Astrocyte (in vitro differentiated cells and primary cell): ENCODE results near the gene TRIO.

ENCODE experiments used
- EZH2 ChIP-seq: IDR thresholded peaks from 2 replicates; pipeline ENCODE4 v1.6.1; 2012; ENCODE audit warnings: mild to moderate bottlenecking, low read length, inconsistent platforms; ENCODE audit not compliant: insufficient read depth
- TF ChIP-seq, protein P1 (sequence below): IDR thresholded peaks from 2 replicates; pipeline ENCODE4 v1.5.1; 2011; ENCODE audit warnings: low read depth, mild to moderate bottlenecking, inconsistent platforms, low read length, moderate library complexity; ENCODE audit not compliant: insufficient read depth

DNA sequence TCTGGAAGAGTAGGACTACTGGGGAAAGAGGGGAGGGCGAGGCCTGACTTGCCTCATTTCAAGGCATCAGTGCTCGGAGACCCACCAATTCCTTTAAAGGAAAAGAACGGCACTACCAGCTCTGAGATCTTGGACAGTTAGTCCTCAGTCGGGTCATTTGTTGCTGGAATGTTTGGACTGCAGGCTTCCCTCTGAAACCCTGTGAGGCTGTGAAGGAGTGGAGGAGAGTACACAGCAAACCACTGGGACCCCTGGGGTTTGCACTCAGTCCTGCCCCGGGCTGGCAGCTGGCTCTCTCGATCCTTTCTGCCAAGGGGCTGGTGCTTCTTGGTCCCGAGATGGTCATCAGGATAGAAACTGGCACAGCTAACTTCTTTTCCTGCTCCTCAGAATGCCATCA lies 194.5 kb downstream of the TRIO start:
- TF ChIP-seq, protein P1, sequence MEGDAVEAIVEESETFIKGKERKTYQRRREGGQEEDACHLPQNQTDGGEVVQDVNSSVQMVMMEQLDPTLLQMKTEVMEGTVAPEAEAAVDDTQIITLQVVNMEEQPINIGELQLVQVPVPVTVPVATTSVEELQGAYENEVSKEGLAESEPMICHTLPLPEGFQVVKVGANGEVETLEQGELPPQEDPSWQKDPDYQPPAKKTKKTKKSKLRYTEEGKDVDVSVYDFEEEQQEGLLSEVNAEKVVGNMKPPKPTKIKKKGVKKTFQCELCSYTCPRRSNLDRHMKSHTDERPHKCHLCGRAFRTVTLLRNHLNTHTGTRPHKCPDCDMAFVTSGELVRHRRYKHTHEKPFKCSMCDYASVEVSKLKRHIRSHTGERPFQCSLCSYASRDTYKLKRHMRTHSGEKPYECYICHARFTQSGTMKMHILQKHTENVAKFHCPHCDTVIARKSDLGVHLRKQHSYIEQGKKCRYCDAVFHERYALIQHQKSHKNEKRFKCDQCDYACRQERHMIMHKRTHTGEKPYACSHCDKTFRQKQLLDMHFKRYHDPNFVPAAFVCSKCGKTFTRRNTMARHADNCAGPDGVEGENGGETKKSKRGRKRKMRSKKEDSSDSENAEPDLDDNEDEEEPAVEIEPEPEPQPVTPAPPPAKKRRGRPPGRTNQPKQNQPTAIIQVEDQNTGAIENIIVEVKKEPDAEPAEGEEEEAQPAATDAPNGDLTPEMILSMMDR, result no peak
- TF ChIP-seq EZH2, result no peak
